Keratinocyte (primary cell): Measurements from ENCODE around the gene ANKRD17. TPM values are rescaled to one million over a fixed set of nuclear protein-coding genes. Genes with fewer than 3 reads are reported as not detected.

Experiments
- DNase-seq: peaks from one replicate; pipeline ENCODE4 v3.0.0-alpha.2; 2011; ENCODE audit warnings: low read depth, missing footprints, low spot score
- FAIRE-seq: peaks from 2 replicates; lab custom pipeline; 2011; peaks lifted over from hg19 to GRCh38; lab: Jason Lieb, UNC
- H2AFZ ChIP-seq: 2 replicates; pipeline ENCODE4 v1.6.0; 2012; ENCODE audit warnings: low read length, control low read depth, inconsistent platforms; ENCODE audit not compliant: control insufficient read depth
- H3K27ac ChIP-seq: 2 replicates; pipeline ENCODE4 v1.5.1; 2011; ENCODE audit warnings: low read length; ENCODE audit not compliant: control insufficient read depth, insufficient read depth
- H3K27me3 ChIP-seq: 3 replicates; pipeline ENCODE4 v1.6.0; 2011; ENCODE audit warnings: low read length; ENCODE audit not compliant: control insufficient read depth, insufficient read depth; ENCODE audit errors: extremely low read depth
- H3K36me3 ChIP-seq, 2 experiments: 2 replicates in 1 of 2; 3 replicates in 1 of 2; pipeline ENCODE4 v1.5.1; 2011; ENCODE audit warnings: low read length in 2 of 2, mild to moderate bottlenecking in 1 of 2; ENCODE audit not compliant: control insufficient read depth in 2 of 2, insufficient read depth in 2 of 2; ENCODE audit errors: extremely low read depth in 1 of 2
- H3K4me1 ChIP-seq: 3 replicates; pipeline ENCODE4 v1.5.1; 2011; ENCODE audit warnings: low read length; ENCODE audit not compliant: control insufficient read depth, insufficient read depth; ENCODE audit errors: extremely low read depth
- H3K4me2 ChIP-seq: 3 replicates; pipeline ENCODE4 v1.6.0; 2011; ENCODE audit warnings: low read depth, low read length; ENCODE audit not compliant: control insufficient read depth, insufficient read depth; ENCODE audit errors: extremely low read depth
- H3K4me3 ChIP-seq, 3 experiments: fragments of 200-600 bp in 1 of 3; sonication (generic) in 1 of 3; 2 replicates in 2 of 3; 3 replicates in 1 of 3; pipeline ENCODE4 v1.5.1; 2011 to 2016; ENCODE audit warnings: low read length in 3 of 3, mild to moderate bottlenecking in 3 of 3, control low read depth in 2 of 3, inconsistent platforms in 1 of 3, low read depth in 1 of 3, mixed read lengths in 1 of 3, mixed run types in 1 of 3, moderate library complexity in 1 of 3; ENCODE audit not compliant: control insufficient read depth in 2 of 3, insufficient read depth in 2 of 3; ENCODE audit errors: extremely low read depth in 1 of 3
- H3K79me2 ChIP-seq: 2 replicates; pipeline ENCODE4 v1.6.0; 2012; ENCODE audit warnings: low read length; ENCODE audit not compliant: control insufficient read depth, insufficient read depth
- H3K9ac ChIP-seq: 3 replicates; pipeline ENCODE4 v1.6.0; 2011; ENCODE audit warnings: low read length; ENCODE audit not compliant: control insufficient read depth, insufficient read depth; ENCODE audit errors: extremely low read depth
- H3K9me1 ChIP-seq: 3 replicates; pipeline ENCODE4 v1.6.0; 2011; ENCODE audit warnings: low read length; ENCODE audit not compliant: control insufficient read depth, insufficient read depth; ENCODE audit errors: extremely low read depth
- H3K9me3 ChIP-seq: 2 replicates; pipeline ENCODE4 v1.5.1; 2012; ENCODE audit warnings: low read depth, low read length; ENCODE audit not compliant: control insufficient read depth
- H4K20me1 ChIP-seq: 3 replicates; pipeline ENCODE4 v1.6.0; 2011; ENCODE audit warnings: low read length; ENCODE audit not compliant: control insufficient read depth, insufficient read depth; ENCODE audit errors: extremely low read depth
- CTCF ChIP-seq, 3 experiments: IDR thresholded peaks in 1 of 3; conservative IDR thresholded peaks in 1 of 3; optimal IDR thresholded peaks in 1 of 3; 2 replicates in 2 of 3; 3 replicates in 1 of 3; pipeline versions ENCODE3 to v1.5.1; 2011; ENCODE audit warnings: low read length in 3 of 3, mild to moderate bottlenecking in 3 of 3, moderate library complexity in 2 of 3, control low read depth in 1 of 3, inconsistent platforms in 1 of 3; ENCODE audit not compliant: insufficient read depth in 2 of 3; ENCODE audit errors: extremely low read depth in 1 of 3
- EZH2 ChIP-seq: IDR thresholded peaks from one replicate; pipeline ENCODE4 v1.6.1; 2012; ENCODE audit warnings: inconsistent platforms, mild to moderate bottlenecking, low read length, moderate library complexity
- dilution Hi-C: fragments of 300-500 bp; cut with MboI; formaldehyde crosslinking; loops from one replicate; pipeline ENCODE4 v1.7.0; 2020; ENCODE audit warnings: low sequenced_read_pairs; ENCODE audit not compliant: extremely low pct_ligation_motif_present
- polyA plus RNA-seq, 5 experiments: library from polyadenylated mRNA; depleted of rRNA in 3 of 5; stranded (reverse) in 3 of 5; stranded (forward) in 1 of 5; unstranded in 1 of 5; fragments of >200 nt; gene quantifications; 1 replicate in 1 of 5; 2 replicates in 3 of 5; 3 replicates in 1 of 5; pipeline versions ENCODE4 v1.2.1 to v1.2.3, GENCODE V29; 2011 to 2012; ENCODE audit warnings: missing spikeins in 2 of 5, low read depth in 1 of 5, low replicate concordance in 1 of 5

Gene ANKRD17
- polyA plus RNA-seq, 1 donor (not counting 4 experiments of a cell fraction or from before 2014, with no cell fraction given) = 51.5 TPM

- no peaks in the 10 kb centered on the region for H3K36me3 ChIP-seq
- H3K9me1 ChIP-seq = no peaks in the 10 kb centered on the region
- H3K9me3 ChIP-seq = no peaks in the 10 kb centered on the region
- DNase-seq = no peak
- no peak overlapping the region for H3K4me2 ChIP-seq
- peaks cover 4% of the 10 kb centered on the region for H3K4me1 ChIP-seq
- no peaks in the 10 kb centered on the region for H3K27me3 ChIP-seq
- no peaks in the 10 kb centered on the region for H3K79me2 ChIP-seq
- TF ChIP-seq EZH2 (no peak), CTCF (optimal IDR thresholded peaks at IDR 0.05 in 1 of 3, IDR thresholded peaks at IDR 0.05 in 1 of 3, conservative IDR thresholded peaks at IDR 0.05 in 1 of 3; ENCODE audit: extremely low read depth in 1 of 3, insufficient read depth in 2 of 3, low read length in 3 of 3) (no peak)
- no peaks in the 10 kb centered on the region for H4K20me1 ChIP-seq
- H3K9ac ChIP-seq = no peak overlapping the region
- H3K27ac ChIP-seq = no peak overlapping the region
- FAIRE-seq = no peak
- H3K4me3 ChIP-seq = no peak overlapping the region
- H2AFZ ChIP-seq = no peak overlapping the region
- dilution Hi-C loops = no loop called here
These were observed 14.2 kb upstream of the ANKRD17 start for GRCh38 chr4:73272816-73273215.

- dilution Hi-C loops = no loop called here
- TF ChIP-seq CTCF (optimal IDR thresholded peaks at IDR 0.05 in 1 of 3, IDR thresholded peaks at IDR 0.05 in 1 of 3, conservative IDR thresholded peaks at IDR 0.05 in 1 of 3; ENCODE audit: extremely low read depth in 1 of 3, insufficient read depth in 2 of 3, low read length in 3 of 3) (no peak), EZH2 (no peak)
- Histone ChIP-seq H3K9me3 (no peaks in the 10 kb centered on the region), H3K79me2 (no peaks in the 10 kb centered on the region), H3K27me3 (no peaks in the 10 kb centered on the region), H3K4me3 (no peak overlapping the region), H3K36me3 (no peaks in the 10 kb centered on the region), H3K4me1 (no peaks in the 10 kb centered on the region), H3K9ac (no peak overlapping the region), H3K4me2 (no peak overlapping the region), H3K27ac (no peak overlapping the region), H2AFZ (no peak overlapping the region), H4K20me1 (no peaks in the 10 kb centered on the region), H3K9me1 (no peaks in the 10 kb centered on the region)
- no peak for FAIRE-seq
- DNase-seq = no peak
These were observed 8.5 kb upstream of the ANKRD17 start for GRCh38 chr4:73267050-73267449.
